Activated CD4-positive, alpha-beta memory T cell treated with anti-CD3 and anti-CD28 coated beads for 36 hours (primary cell): Measurements from ENCODE around the gene GPC5. TPM values are rescaled to one million over a fixed set of nuclear protein-coding genes. Genes with fewer than 3 reads are reported as not detected.

ENCODE experiments used
- CTCF ChIA-PET: fragments of 350-600 bp; sonication (Branson Sonifier 250); formaldehyde crosslinking; loops from one replicate; lab custom pipeline; 2021; ENCODE audit warnings: antibody characterized with exemption, inconsistent platforms; lab: Charles Lee
- POLR2A ChIA-PET: fragments of 350-600 bp; sonication (Branson Sonifier 250); formaldehyde crosslinking; loops from one replicate; lab custom pipeline; 2021; ENCODE audit warnings: antibody characterized with exemption; lab: Charles Lee
- DNase-seq: peaks from one replicate; pipeline ENCODE4 v3.0.0-alpha.2; 2020
- H3K27ac Mint-ChIP-seq: one replicate; pipeline ENCODE4 v1.8.0; 2021; ENCODE audit warnings: mixed read lengths
- H3K27me3 Mint-ChIP-seq: one replicate; pipeline ENCODE4 v1.8.0; 2021; ENCODE audit warnings: mixed read lengths
- H3K36me3 Mint-ChIP-seq: one replicate; pipeline ENCODE4 v1.8.0; 2021; ENCODE audit warnings: mixed read lengths
- H3K4me1 Mint-ChIP-seq: one replicate; pipeline ENCODE4 v1.8.0; 2021; ENCODE audit warnings: low read depth, mixed read lengths
- H3K4me3 Mint-ChIP-seq: one replicate; pipeline ENCODE4 v1.8.0; 2021; ENCODE audit warnings: mild to moderate bottlenecking, mixed read lengths
- H3K9me3 Mint-ChIP-seq: one replicate; pipeline ENCODE4 v1.8.0; 2021; ENCODE audit warnings: mixed read lengths
- intact Hi-C: fragments of 100-400 bp; cut with micrococcal nuclease; formaldehyde crosslinking; loops from one replicate; pipeline ENCODE4 v1.15.1; 2023
- total RNA-seq, 2 experiments: library from RNA; stranded (reverse); gene quantifications; one replicate each; pipeline ENCODE4 v1.2.3, GENCODE V29; 2021

GPC5 gene
- total RNA-seq, 2 experiments from 2014 or later = 0.17 to 0.29 TPM

DNA sequence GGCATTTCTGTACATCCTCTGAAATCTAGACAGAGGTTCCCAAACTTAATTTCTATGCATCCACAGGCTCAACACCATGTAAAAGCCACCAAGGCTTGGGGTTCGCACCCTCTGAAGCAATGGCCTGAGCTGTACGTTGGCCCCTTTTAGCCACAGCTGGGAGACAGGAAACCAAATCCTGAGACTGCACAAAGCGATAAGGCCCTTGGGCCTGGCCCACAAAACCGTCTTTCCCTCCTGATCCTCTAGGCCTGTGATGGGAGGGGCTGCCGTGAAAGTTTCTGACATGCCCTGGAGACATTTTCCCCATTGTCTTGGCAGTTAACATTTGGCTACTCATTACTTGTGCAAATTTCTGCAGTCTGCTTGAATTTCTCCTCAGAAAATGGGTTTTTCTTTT is 766.4 kb downstream of the GPC5 start:
- no peak for DNase-seq
- CTCF ChIA-PET = no interaction called here
- H3K27ac Mint-ChIP-seq = no peak overlapping the region
- H3K9me3 Mint-ChIP-seq = no peaks in the 10 kb centered on the region
- POLR2A ChIA-PET = no interaction called here
- H3K4me3 Mint-ChIP-seq = no peak overlapping the region
- H3K27me3 Mint-ChIP-seq = no peaks in the 10 kb centered on the region
- intact Hi-C loops = no loop called here
- no peaks in the 10 kb centered on the region for H3K4me1 Mint-ChIP-seq
- H3K36me3 Mint-ChIP-seq = no peaks in the 10 kb centered on the region

DNA sequence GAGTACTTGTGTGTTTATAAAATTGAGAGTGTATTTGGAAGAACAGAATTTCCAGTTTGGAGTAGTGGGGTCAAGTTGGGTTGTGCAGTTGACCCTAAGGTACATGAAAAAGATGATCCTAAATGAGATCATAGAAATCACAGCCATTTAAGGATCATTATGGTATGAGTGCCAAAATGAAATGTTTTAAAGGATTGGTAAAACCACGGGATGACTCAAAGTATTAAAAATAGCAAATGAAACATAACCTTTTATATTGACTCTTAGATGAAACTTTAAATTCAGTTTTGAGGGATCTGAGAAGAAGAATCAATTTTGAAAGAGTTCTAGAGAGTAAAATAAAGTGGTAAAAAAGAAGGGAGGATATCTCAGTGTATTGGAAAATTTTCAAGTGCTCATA is 773.8 kb downstream of the GPC5 start:
- Mint-ChIP-seq H3K4me1 (no peaks in the 10 kb centered on the region), H3K36me3 (no peaks in the 10 kb centered on the region), H3K27me3 (no peaks in the 10 kb centered on the region), H3K27ac (no peak overlapping the region), H3K9me3 (peaks cover 3% of the 10 kb centered on the region), H3K4me3 (no peak overlapping the region)
- no peak for DNase-seq
- CTCF ChIA-PET = no interaction called here
- intact Hi-C loops = no loop called here
- POLR2A ChIA-PET = no interaction called here

GRCh38 chr13:92173254-92173653 is 774.8 kb downstream of the GPC5 start:
- ChIA-PET CTCF (no interaction called here), POLR2A (no interaction called here)
- no peaks in the 10 kb centered on the region for H3K36me3 Mint-ChIP-seq
- peaks cover 3% of the 10 kb centered on the region for H3K9me3 Mint-ChIP-seq
- no peak overlapping the region for H3K27ac Mint-ChIP-seq
- H3K27me3 Mint-ChIP-seq = no peaks in the 10 kb centered on the region
- no peak overlapping the region for H3K4me3 Mint-ChIP-seq
- H3K4me1 Mint-ChIP-seq = no peaks in the 10 kb centered on the region
- DNase-seq = no peak
- intact Hi-C loops = no loop called here

DNA sequence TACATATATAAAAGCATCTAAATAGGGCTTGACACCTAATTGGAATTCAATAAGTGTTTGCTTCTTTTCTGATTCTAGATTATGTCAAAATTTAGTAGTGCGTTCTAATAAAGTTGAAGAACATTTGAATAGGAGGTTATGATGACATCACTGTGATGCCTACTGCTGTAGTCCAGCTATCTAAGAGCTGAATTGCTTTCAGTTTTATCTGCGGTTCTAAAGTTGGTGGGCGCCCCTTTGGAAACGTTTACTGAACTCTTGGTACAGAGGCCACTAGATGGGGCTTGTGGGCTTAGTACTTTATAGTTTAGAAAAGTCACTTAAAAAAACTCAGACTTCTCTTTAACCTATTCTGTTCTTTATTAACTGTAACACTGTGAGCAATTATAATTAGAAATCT is 776.9 kb downstream of the GPC5 start:
- ChIA-PET POLR2A (no interaction called here), CTCF (no interaction called here)
- intact Hi-C loops = no loop called here
- Mint-ChIP-seq H3K27ac (no peak overlapping the region), H3K9me3 (peaks cover 3% of the 10 kb centered on the region), H3K4me1 (no peaks in the 10 kb centered on the region), H3K4me3 (no peak overlapping the region), H3K36me3 (no peaks in the 10 kb centered on the region), H3K27me3 (no peaks in the 10 kb centered on the region)
- DNase-seq = no peak

- H3K27ac Mint-ChIP-seq = no peak overlapping the region
- ChIA-PET POLR2A (no interaction called here), CTCF (interaction anchor here (0.7 kb wide), 1 partner anchor 10 kb away, joined by 4 read pairs; no protein-coding TSS in a partner anchor)
- no peak overlapping the region for H3K4me3 Mint-ChIP-seq
- no peaks in the 10 kb centered on the region for H3K36me3 Mint-ChIP-seq
- intact Hi-C loops = no loop called here
- peaks cover 3% of the 10 kb centered on the region for H3K9me3 Mint-ChIP-seq
- DNase-seq = no peak
- H3K4me1 Mint-ChIP-seq = no peaks in the 10 kb centered on the region
- no peaks in the 10 kb centered on the region for H3K27me3 Mint-ChIP-seq
Measured at GRCh38 chr13:92177966-92178365, 779.5 kb downstream of the GPC5 start.

DNA sequence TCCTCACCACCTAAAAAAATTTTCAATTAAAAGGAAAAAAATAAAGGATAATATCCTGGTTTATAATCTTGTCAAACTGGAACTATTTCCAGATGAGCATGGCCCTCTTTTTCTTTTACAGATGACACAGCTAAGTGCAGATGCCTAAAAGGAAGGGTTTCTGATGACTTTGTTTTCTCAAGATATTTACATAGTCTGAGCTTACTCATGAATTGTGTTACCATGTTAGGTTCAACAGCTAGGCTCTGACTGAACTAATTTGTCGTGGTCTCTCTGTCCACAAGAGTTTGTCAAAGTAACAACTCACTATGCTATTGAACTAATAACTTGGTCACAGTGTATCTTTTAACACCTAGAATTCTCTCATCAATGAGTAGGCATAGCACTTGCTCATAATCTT is 780.8 kb downstream of the GPC5 start:
- Mint-ChIP-seq H3K27me3 (no peaks in the 10 kb centered on the region), H3K27ac (no peak overlapping the region), H3K36me3 (no peaks in the 10 kb centered on the region), H3K9me3 (no peaks in the 10 kb centered on the region), H3K4me3 (no peak overlapping the region), H3K4me1 (no peaks in the 10 kb centered on the region)
- POLR2A ChIA-PET = no interaction called here
- intact Hi-C loops = no loop called here
- CTCF ChIA-PET = no interaction called here
- DNase-seq = no peak

- Mint-ChIP-seq H3K36me3 (no peaks in the 10 kb centered on the region), H3K27me3 (peaks cover 2% of the 10 kb centered on the region), H3K9me3 (no peaks in the 10 kb centered on the region), H3K27ac (no peak overlapping the region), H3K4me1 (no peaks in the 10 kb centered on the region), H3K4me3 (no peak overlapping the region)
- intact Hi-C loops = no loop called here
- ChIA-PET CTCF (interaction anchor here (0.7 kb wide), 2 partner anchors 9 to 18 kb away, joined by 4 read pairs; no protein-coding TSS in a partner anchor), POLR2A (no interaction called here)
- DNase-seq = no peak
Measured at GRCh38 chr13:92187378-92187989, 789.1 kb downstream of the GPC5 start.

DNA sequence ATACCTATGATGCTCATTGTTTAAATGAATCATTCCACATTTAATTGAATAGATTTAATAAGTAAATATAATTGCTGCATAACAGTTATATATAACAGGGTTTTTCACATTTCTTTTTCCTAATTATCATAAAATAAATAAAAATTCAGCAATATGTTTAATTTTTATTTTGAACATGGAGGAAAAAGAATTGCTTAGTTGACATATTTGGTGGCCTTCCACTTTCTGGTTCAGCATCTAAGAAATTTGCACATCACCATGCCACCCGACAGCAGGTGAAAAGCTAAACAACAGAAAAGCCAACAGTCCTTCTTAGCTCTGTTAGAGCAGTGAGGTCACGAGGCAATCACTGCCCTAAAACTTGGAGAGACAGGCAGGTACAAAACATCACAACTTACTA is 790.2 kb downstream of the GPC5 start:
- intact Hi-C loops = no loop called here
- DNase-seq = no peak
- no peaks in the 10 kb centered on the region for H3K9me3 Mint-ChIP-seq
- H3K4me3 Mint-ChIP-seq = no peak overlapping the region
- peaks cover 2% of the 10 kb centered on the region for H3K27me3 Mint-ChIP-seq
- ChIA-PET CTCF (no interaction called here), POLR2A (no interaction called here)
- no peak overlapping the region for H3K27ac Mint-ChIP-seq
- H3K36me3 Mint-ChIP-seq = no peaks in the 10 kb centered on the region
- no peaks in the 10 kb centered on the region for H3K4me1 Mint-ChIP-seq

DNA sequence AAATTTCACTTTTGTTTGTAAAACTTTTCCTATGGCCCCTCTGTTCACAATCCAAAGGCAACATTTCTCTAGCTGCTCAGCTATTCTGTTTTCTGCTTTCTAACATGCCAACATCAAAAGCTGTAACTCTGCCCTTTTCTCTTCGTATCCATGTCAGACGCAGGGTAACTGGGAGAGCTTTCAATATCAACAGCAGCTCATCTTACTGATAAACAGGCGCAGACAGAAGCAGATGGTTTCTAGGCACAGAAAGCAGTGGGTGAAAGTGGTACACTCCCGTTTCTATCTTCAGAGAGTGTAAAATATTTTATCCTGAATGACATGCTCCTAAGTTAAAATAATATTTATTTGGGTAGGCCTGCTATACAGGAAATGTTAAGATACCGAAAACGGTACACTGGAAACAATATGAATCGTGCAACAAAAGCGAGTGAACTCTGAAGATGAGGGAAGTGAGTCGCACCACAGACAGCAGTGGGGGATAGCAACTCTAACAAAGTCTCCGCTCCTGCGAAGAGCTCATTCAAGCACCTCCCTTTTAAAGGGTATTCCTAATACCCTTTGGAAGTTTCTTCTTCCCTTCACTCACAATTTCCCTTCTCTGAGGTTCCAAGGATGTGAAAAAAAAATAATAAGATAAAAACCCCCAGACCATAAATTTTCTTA is 798.3 kb downstream of the GPC5 start:
- DNase-seq = no peak
- intact Hi-C loops = no loop called here
- Mint-ChIP-seq H3K27ac (no peak overlapping the region), H3K4me3 (no peak overlapping the region), H3K9me3 (no peaks in the 10 kb centered on the region), H3K27me3 (peaks cover 2% of the 10 kb centered on the region), H3K4me1 (no peaks in the 10 kb centered on the region), H3K36me3 (no peaks in the 10 kb centered on the region)
- POLR2A ChIA-PET = no interaction called here
- CTCF ChIA-PET = no interaction called here

DNA sequence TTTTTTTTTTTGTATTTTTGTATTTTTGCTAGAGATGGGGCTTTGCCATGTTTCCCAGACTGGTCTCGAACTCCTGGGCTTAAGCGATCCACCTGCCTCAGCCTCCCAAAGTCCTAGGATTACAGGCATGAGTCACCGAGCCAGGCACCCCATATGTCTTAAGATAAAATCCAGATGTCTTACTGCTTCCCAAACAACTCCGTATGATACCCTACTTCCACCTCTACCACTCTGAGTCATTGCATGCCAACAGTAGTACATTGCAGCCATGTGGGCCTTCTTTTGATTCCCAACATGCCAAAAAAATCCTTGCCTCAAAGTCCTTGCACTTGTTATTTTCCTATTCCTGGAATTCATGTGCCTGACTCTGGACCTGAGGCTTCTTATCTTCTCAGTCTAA is 799.2 kb downstream of the GPC5 start:
- no peak overlapping the region for H3K4me3 Mint-ChIP-seq
- POLR2A ChIA-PET = no interaction called here
- intact Hi-C loops = no loop called here
- H3K27ac Mint-ChIP-seq = no peak overlapping the region
- no peaks in the 10 kb centered on the region for H3K4me1 Mint-ChIP-seq
- H3K36me3 Mint-ChIP-seq = no peaks in the 10 kb centered on the region
- H3K27me3 Mint-ChIP-seq = no peaks in the 10 kb centered on the region
- CTCF ChIA-PET = no interaction called here
- H3K9me3 Mint-ChIP-seq = no peaks in the 10 kb centered on the region
- no peak for DNase-seq

DNA sequence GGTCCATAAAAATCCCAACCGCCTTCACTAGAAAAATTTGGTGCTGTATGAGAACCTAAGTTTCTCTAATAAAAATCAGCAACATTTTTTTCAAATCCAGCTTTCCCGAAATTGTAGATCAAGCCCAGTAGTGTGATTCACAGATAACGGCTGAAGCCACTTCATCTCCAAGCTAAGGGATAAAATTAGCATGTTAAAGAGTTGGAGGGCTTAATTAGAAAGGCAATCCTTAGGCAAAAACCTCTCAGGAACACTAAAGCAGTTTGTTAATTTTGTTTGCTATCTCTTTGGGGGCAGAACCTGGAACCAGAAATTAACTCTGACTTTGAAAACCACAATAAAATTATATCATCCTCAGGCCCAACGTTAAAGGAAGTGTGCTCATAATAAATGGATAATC is 820.2 kb downstream of the GPC5 start:
- Mint-ChIP-seq H3K4me3 (no peak overlapping the region), H3K27ac (no peak overlapping the region), H3K36me3 (no peaks in the 10 kb centered on the region), H3K4me1 (no peaks in the 10 kb centered on the region), H3K9me3 (no peaks in the 10 kb centered on the region), H3K27me3 (no peaks in the 10 kb centered on the region)
- CTCF ChIA-PET = no interaction called here
- POLR2A ChIA-PET = no interaction called here
- DNase-seq = no peak
- intact Hi-C loops = no loop called here

DNA sequence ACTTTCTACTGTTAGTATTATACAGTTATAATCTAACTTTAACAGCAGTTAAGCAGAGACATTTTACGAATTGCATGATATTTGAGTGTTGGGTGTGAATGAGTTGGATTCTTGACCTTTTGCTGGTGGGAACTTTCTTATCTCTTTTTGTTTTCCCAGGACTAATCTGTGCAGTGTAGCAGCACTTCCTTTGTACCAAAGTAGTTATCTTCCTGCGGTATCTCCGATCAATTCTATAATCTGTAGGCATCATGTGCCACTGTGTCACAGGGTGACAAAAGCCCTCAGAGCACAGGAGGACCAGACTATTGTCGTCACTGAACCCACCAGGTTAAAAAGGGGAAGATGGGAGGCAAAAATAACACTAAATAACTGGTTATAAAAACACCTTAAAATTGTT is 823.5 kb downstream of the GPC5 start:
- Mint-ChIP-seq H3K4me1 (no peaks in the 10 kb centered on the region), H3K4me3 (no peak overlapping the region), H3K27ac (no peak overlapping the region), H3K36me3 (no peaks in the 10 kb centered on the region), H3K9me3 (peaks cover under 1% of the 10 kb centered on the region), H3K27me3 (no peaks in the 10 kb centered on the region)
- POLR2A ChIA-PET = no interaction called here
- CTCF ChIA-PET = no interaction called here
- DNase-seq = no peak
- intact Hi-C loops = no loop called here
